Neural cell (in vitro differentiated cells): ENCODE measurements around the gene CST1.

Source experiments
- CTCF ChIP-seq: fragments of 450-650 bp; IDR thresholded peaks from 2 replicates; pipeline ENCODE4 v1.5.1; 2014; ENCODE audit warnings: antibody characterized with exemption, mild to moderate bottlenecking, moderate library complexity; ENCODE audit not compliant: poor library complexity, severe bottlenecking
- EP300 ChIP-seq: fragments of 450-650 bp; conservative IDR thresholded peaks from 2 replicates; pipeline ENCODE4 v1.6.1; 2014; ENCODE audit warnings: antibody characterized with exemption, mild to moderate bottlenecking, moderate library complexity; ENCODE audit not compliant: poor library complexity, severe bottlenecking
- EZH2 ChIP-seq: fragments of 200-600, 300-800 bp; shearing (Covaris generic), sonication (generic); IDR thresholded peaks from 2 replicates; pipeline ENCODE4 v1.6.1; 2014; ENCODE audit warnings: antibody characterized with exemption, low read length, borderline replicate concordance, mild to moderate bottlenecking; ENCODE audit not compliant: insufficient read depth, poor library complexity, severe bottlenecking
- MXI1 ChIP-seq: fragments of 450-650 bp; conservative IDR thresholded peaks from 2 replicates; pipeline ENCODE4 v1.6.1; 2014; ENCODE audit warnings: antibody characterized with exemption, mild to moderate bottlenecking; ENCODE audit not compliant: poor library complexity, severe bottlenecking
- POLR2AphosphoS5 ChIP-seq: IDR thresholded peaks from 2 replicates; pipeline ENCODE4 v1.6.1; 2012
- RAD21 ChIP-seq: fragments of 450-650 bp; conservative IDR thresholded peaks from 2 replicates; pipeline ENCODE4 v1.6.1; 2014; ENCODE audit warnings: antibody characterized with exemption, mild to moderate bottlenecking, moderate library complexity
- REST ChIP-seq: IDR thresholded peaks from 2 replicates; pipeline ENCODE4 v1.6.1; 2012; ENCODE audit warnings: borderline replicate concordance
- TAF1 ChIP-seq: IDR thresholded peaks from 2 replicates; pipeline ENCODE4 v1.6.1; 2012; ENCODE audit warnings: low read depth

GRCh38 chr20:23705895-23706294, 44.8 kb downstream of the CST1 start:
- no peak for TF ChIP-seq TAF1
- no peak for TF ChIP-seq CTCF
- no peak for TF ChIP-seq REST
- no peak for TF ChIP-seq POLR2AphosphoS5
- TF ChIP-seq EP300: no peak
- TF ChIP-seq EZH2: no peak
- no peak for TF ChIP-seq MXI1
- no peak for TF ChIP-seq RAD21
